ENCODE data around the gene KRT39.
"Not testable (repeated sequence)": the region's sequence is repeated elsewhere in the genome, so short reads cannot be mapped to it uniquely, and the experiment has no call there.

Gene KRT39

DNA sequence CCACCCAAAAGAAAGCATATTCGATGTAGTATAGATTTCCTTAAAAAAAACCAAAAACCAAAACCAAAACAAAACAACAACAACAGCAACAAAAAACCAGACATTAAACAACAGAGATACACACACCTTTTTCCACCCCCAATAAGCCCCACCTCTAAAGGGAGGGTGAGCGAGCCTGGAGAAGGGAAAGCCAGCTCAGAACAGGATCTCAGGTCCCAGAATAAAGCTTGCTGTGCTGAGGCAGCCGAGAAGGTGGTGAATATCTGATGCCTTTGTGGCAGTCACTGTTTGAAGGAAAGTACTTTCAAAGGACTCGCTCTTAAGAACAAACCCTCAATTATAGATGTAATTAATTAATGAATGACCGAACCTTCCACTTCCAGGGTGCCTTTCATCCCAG lies 29.8 kb downstream of the KRT39 start:
- no peak for DNase-seq

DNA sequence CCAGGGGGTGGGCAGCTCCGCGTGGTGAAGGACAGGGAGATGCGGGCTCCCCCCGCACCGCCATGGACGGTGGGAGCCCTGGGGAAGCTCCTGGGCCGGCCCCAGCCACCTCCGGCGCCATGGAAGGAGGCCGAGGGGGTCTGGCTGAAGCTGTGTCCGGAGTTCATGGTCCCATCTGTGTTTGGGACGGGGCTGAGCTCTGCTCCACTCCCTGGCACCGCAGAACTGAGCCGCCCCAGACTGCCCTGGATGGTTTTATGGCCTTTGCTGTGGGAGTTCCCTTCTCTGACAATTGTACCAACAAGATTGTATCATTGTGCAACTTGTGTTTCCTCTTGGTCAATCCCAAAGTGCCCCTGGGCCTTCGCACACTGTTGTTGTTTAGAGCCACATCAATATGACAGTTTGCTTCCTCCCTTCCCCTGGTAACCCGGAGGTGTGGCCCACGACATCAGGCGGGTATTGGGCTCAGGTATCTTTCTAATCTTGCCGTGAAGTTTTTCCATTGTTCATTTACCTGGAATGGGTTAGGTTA lies 30.2 kb downstream of the KRT39 start:
- DNase-seq, result no peak

GRCh38 chr17:40935624-40936023 lies 31.1 kb downstream of the KRT39 start:
- no peak for DNase-seq

DNA sequence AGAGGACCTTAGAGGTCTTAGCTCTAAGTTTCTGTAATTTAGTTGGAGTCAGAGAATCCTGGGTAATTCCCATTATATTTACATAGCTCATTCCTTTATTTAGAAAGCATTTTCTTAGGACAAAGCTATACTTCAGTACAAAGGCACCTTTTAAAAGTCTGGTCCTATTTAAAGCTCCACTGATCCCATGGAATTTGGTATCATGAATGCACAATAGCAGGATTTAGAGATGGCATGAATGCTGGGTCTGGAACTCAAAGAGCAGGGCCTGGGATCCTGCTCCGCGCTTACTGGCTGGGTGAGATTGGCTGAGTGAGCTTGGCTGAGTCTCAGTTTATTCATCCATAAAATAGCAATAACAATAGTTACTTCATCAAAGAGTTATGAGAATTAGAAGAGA lies 34.1 kb downstream of the KRT39 start:
- DNase-seq, result no peak

DNA sequence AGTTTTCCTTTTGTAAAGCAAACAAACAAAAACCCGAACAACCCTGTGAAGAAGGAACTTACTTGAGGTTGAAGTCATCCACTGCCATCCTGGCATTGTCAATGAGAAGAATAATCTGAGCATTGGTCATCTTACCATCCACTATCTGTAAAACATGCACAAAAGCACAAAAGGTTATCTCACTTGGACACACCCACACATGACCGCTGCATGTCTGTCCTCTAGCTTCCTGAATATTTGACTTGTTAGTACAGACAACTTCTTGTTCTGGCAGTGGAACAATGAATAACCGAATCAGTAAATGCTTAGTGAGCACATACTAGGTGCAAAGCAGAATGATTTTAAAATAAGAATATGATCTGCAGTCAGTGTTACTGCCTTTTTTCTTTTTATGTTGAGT lies 35.4 kb downstream of the KRT39 start:
- no peak for DNase-seq

GRCh38 chr17:40926341-40926740 lies 40.4 kb downstream of the KRT39 start:
- no peak for DNase-seq

GRCh38 chr17:40922239-40922638 lies 44.5 kb downstream of the KRT39 start:
- no peak for DNase-seq

GRCh38 chr17:40921026-40921425 lies 45.7 kb downstream of the KRT39 start:
- DNase-seq, result no peak

DNA sequence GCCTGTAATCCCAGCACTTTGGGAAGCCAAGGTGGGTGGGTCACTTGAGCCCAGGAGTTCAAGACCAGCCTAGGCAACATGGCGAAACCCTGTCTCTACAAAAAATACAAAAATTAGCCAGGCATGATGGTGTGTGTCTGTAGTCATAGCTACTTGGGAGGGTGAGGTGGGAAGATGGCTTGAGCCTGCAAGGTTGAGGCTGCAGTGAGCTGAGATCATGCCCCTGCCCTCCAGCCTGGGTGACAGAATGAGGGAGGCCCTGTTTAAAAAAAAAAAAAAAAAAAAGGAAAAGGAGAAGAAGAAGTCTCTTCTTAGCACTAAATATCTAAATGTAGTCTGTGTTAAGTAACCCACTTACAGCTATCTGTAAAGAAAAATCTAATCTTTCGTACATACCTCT lies 49.6 kb downstream of the KRT39 start:
- not testable (repeated sequence) for DNase-seq

- DNase-seq, result no peak
Measured at GRCh38 chr17:40916366-40916765, 50.4 kb downstream of the KRT39 start.

- no peak for DNase-seq
Measured at GRCh38 chr17:40915721-40916256, 51.0 kb downstream of the KRT39 start.

GRCh38 chr17:40915199-40915661 lies 51.5 kb downstream of the KRT39 start:
- no peak for DNase-seq

GRCh38 chr17:40914075-40914855 lies 52.5 kb downstream of the KRT39 start:
- DNase-seq, result no peak

DNA sequence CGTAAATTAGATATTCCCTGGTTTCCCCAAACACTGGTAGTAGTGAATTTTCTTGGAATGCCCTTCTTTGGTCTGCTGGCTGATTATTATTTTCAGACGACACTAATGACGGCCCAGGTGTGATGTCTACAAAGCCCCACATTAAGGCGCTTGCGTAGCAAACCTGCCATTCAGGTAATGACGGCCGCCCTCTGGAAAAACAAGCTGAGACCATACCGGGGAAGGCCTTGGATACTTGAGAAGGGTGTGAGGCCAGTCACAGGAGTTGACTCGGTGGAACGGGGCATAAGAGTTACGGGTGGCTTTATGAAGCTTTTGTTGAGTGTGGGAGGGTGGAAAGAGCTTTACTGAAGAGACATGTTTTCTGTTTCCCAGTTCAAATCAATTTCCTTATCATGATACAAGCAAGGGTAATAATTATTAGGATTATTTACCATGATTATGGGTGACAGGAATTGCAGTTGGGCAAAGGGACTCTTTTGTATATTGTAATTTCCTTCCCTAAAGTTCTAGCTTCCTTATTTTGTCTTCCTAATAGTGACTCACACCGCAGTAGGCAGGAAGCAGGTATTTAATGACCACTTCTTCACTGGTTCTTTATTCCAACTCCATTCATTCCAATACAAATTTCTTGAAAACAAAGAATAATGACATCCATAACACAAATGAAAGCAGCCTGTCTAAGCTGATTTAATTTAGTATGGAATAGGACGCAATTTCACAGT lies 54.1 kb downstream of the KRT39 start:
- no peak for DNase-seq

GRCh38 chr17:40910441-40910841 lies 56.3 kb downstream of the KRT39 start:
- DNase-seq, result peak in 1 of 2 experiments; percentile 1

DNA sequence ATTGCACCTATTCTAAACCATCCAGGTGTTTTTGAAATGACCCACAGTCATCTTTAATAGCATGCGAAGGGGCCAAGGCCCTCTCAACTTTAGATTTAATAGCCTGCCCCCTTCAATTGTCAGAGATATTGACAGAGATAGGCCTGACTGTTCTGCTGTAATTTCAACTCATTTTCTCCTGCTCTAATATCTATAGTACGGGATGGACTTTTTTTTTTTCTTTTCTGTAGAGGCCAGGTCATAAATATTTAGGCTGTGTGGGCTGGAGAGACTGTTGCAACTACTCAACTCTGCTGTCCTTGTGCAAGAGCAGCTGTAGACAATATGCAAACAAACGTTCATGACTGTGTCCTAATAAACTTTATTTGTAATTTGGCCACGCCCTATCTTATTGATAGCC lies 57.0 kb downstream of the KRT39 start:
- DNase-seq, result no peak

- peak; percentile 40 to 82 for DNase-seq
Measured at GRCh38 chr17:40909351-40909750, 57.4 kb downstream of the KRT39 start.

Data from NCI-H446 (cell line).